ENCODE data around the gene SNTG2.

Gene SNTG2

GRCh38 chr2:1249897-1250687, 299.4 kb downstream of the SNTG2 start:
- no peak for DNase-seq

GRCh38 chr2:1251520-1251919, 300.9 kb downstream of the SNTG2 start:
- no peak for DNase-seq

- no peak for DNase-seq
Measured at GRCh38 chr2:1253629-1254028, 303.0 kb downstream of the SNTG2 start.

GRCh38 chr2:1254662-1255343, 304.2 kb downstream of the SNTG2 start:
- DNase-seq = no peak

GRCh38 chr2:1256632-1257324, 306.1 kb downstream of the SNTG2 start:
- no peak for DNase-seq

GRCh38 chr2:1257334-1257733, 306.7 kb downstream of the SNTG2 start:
- no peak for DNase-seq

GRCh38 chr2:1259746-1260145, 309.1 kb downstream of the SNTG2 start:
- DNase-seq = no peak

- no peak for DNase-seq
Measured at GRCh38 chr2:1262609-1263008, 312.0 kb downstream of the SNTG2 start.

GRCh38 chr2:1265454-1265853, 314.8 kb downstream of the SNTG2 start:
- DNase-seq = no peak

GRCh38 chr2:1266351-1266750, 315.7 kb downstream of the SNTG2 start:
- DNase-seq = no peak

GRCh38 chr2:1268034-1268433, 317.4 kb downstream of the SNTG2 start:
- no peak for DNase-seq

- DNase-seq = no peak
Measured at GRCh38 chr2:1269812-1270211, 319.2 kb downstream of the SNTG2 start.

GRCh38 chr2:1272835-1273234, 322.2 kb downstream of the SNTG2 start:
- DNase-seq = no peak

- no peak for DNase-seq
Measured at GRCh38 chr2:1277634-1278033, 327.0 kb downstream of the SNTG2 start.

GRCh38 chr2:1278125-1278524, 327.5 kb downstream of the SNTG2 start:
- DNase-seq = no peak

GRCh38 chr2:1278861-1279260, 328.2 kb downstream of the SNTG2 start:
- peak; percentile 32 for DNase-seq

- DNase-seq = no peak
Measured at GRCh38 chr2:1282552-1282951, 331.9 kb downstream of the SNTG2 start.

- no peak for DNase-seq
Measured at GRCh38 chr2:1283020-1283801, 332.6 kb downstream of the SNTG2 start.

- no peak for DNase-seq
Measured at GRCh38 chr2:1283871-1284270, 333.2 kb downstream of the SNTG2 start.

GRCh38 chr2:1286929-1287328, 336.3 kb downstream of the SNTG2 start:
- DNase-seq = no peak

- no peak for DNase-seq
Measured at GRCh38 chr2:1287427-1287826, 336.8 kb downstream of the SNTG2 start.

- no peak for DNase-seq
Measured at GRCh38 chr2:1294900-1295299, 344.3 kb downstream of the SNTG2 start.

- no peak for DNase-seq
Measured at GRCh38 chr2:1295740-1296139, 345.1 kb downstream of the SNTG2 start.

All from activated CD4-positive, alpha-beta T cell treated with anti-CD3 and anti-CD28 coated beads for 48 hours (primary cell).